Peyer's patch (tissue), 4 donors: Measurements from ENCODE around the gene BBS9.

Experiments
- CTCF ChIP-seq, 6 experiments: fragments of 450-650 bp in 4 of 6; fragments of 200-600 bp in 2 of 6; sonication (generic) in 1 of 6; IDR thresholded peaks; one replicate each; pipeline ENCODE4 v1.5.1; 2017 to 2019; ENCODE audit warnings: antibody characterized with exemption in 6 of 6, mild to moderate bottlenecking in 3 of 6, moderate library complexity in 1 of 6
- POLR2A ChIP-seq, 2 donors: fragments of 450-650 bp; IDR thresholded peaks; one replicate each; pipeline ENCODE4 v1.5.1; 2017; ENCODE audit warnings: antibody characterized with exemption in 2 of 2, mild to moderate bottlenecking in 2 of 2, moderate library complexity in 2 of 2

GRCh38 chr7:33250421-33250871 lies 121.1 kb downstream of the BBS9 start:
- no peak for TF ChIP-seq POLR2A (IDR thresholded peaks at IDR 0.05)
- no peak for TF ChIP-seq CTCF (IDR thresholded peaks at IDR 0.05)
